WTC11 (cell line): Measurements from ENCODE around the gene HSP90AB1. TPM values are rescaled to one million over a fixed set of nuclear protein-coding genes. Genes with fewer than 3 reads are reported as not detected.

Experiments used
- ATAC-seq: fragments of 200-7000 bp; cut with Tn5 transposase; 2 replicates; pipeline ENCODE4 v1.10.0; 2021; ENCODE audit warnings: mild to moderate bottlenecking, moderate library complexity
- CTCF ChIA-PET: fragments of 300-600 bp; sonication (Branson Sonifier 250); formaldehyde crosslinking; loops from one replicate; lab custom pipeline; 2021; ENCODE audit warnings: antibody characterized with exemption; lab: Charles Lee
- POLR2A ChIA-PET: fragments of 350-600 bp; sonication (Branson Sonifier 250); formaldehyde crosslinking; loops from one replicate; lab custom pipeline; 2021; ENCODE audit warnings: antibody characterized with exemption; lab: Charles Lee
- DNase-seq: peaks from one replicate; pipeline ENCODE4 v3.0.0; 2021; ENCODE audit warnings: low spot score
- H3K27ac Mint-ChIP-seq: 2 replicates; pipeline ENCODE4 v1.8.0; 2021; ENCODE audit warnings: mixed read lengths
- H3K27me3 Mint-ChIP-seq: 2 replicates; pipeline ENCODE4 v1.8.0; 2021; ENCODE audit warnings: low read depth, mild to moderate bottlenecking, moderate library complexity, mixed read lengths
- H3K36me3 Mint-ChIP-seq: 2 replicates; pipeline ENCODE4 v1.8.0; 2021; ENCODE audit warnings: mixed read lengths
- H3K4me1 Mint-ChIP-seq: 2 replicates; pipeline ENCODE4 v1.8.0; 2022; ENCODE audit warnings: mixed read lengths
- H3K4me3 Mint-ChIP-seq: 2 replicates; pipeline ENCODE4 v1.8.0; 2021; ENCODE audit warnings: mild to moderate bottlenecking, moderate library complexity, mixed read lengths
- H3K9me3 Mint-ChIP-seq: 2 replicates; pipeline ENCODE4 v1.8.0; 2021; ENCODE audit warnings: mixed read lengths
- EMX1 ChIP-seq: fragments of 250-450 bp; sonication (Bioruptor Pico); IDR thresholded peaks from 2 replicates; pipeline ENCODE4 v1.8.0; 2021; ENCODE audit warnings: mild to moderate bottlenecking
- JAZF1 ChIP-seq: fragments of 250-450 bp; sonication (Bioruptor Pico); IDR thresholded peaks from 2 replicates; pipeline ENCODE4 v1.9.0; 2021; ENCODE audit warnings: moderate library complexity, mild to moderate bottlenecking, inconsistent platforms
- PRRX2 ChIP-seq: fragments of 250-450 bp; sonication (Bioruptor Pico); IDR thresholded peaks from 2 replicates; pipeline ENCODE4 v1.8.0; 2021; ENCODE audit warnings: mild to moderate bottlenecking
- RORB ChIP-seq: fragments of 250-450 bp; sonication (Bioruptor Pico); IDR thresholded peaks from 2 replicates; pipeline ENCODE4 v1.9.0; 2021; ENCODE audit warnings: mild to moderate bottlenecking
- SP1 ChIP-seq: sonication (generic); formaldehyde crosslinking; conservative IDR thresholded peaks from 2 replicates; pipeline ENCODE4 v1.8.1; 2022; ENCODE audit warnings: missing genetic modification reagents
- total RNA-seq: library from RNA; stranded (reverse); gene quantifications from 3 replicates; pipeline ENCODE4 v1.2.3, GENCODE V29; 2021
- TF ChIP-seq, protein P1 (sequence below): sonication (generic); formaldehyde crosslinking; conservative IDR thresholded peaks from 2 replicates; pipeline ENCODE4 v1.8.1; 2022; ENCODE audit warnings: mild to moderate bottlenecking, missing genetic modification reagents
- TF ChIP-seq, protein P2 (sequence below): sonication (generic); formaldehyde crosslinking; IDR thresholded peaks from 2 replicates; pipeline ENCODE4 v1.8.0; 2023; ENCODE audit warnings: missing genetic modification reagents, mild to moderate bottlenecking, borderline replicate concordance
- TF ChIP-seq, protein P3 (sequence below): sonication (generic); formaldehyde crosslinking; IDR thresholded peaks from 2 replicates; pipeline ENCODE4 v1.8.1; 2022; ENCODE audit warnings: low read depth, mild to moderate bottlenecking, moderate library complexity, missing genetic modification reagents, borderline replicate concordance
- TF ChIP-seq, protein P4 (sequence below): sonication (generic); formaldehyde crosslinking; IDR thresholded peaks from 2 replicates; pipeline ENCODE4 v1.8.1; 2023; ENCODE audit warnings: mild to moderate bottlenecking, missing genetic modification reagents
- TF ChIP-seq, protein P5 (sequence below): fragments of 250-450 bp; sonication (Bioruptor Pico); IDR thresholded peaks from 2 replicates; pipeline ENCODE4 v1.9.0; 2021; ENCODE audit warnings: mild to moderate bottlenecking, borderline replicate concordance
- TF ChIP-seq, protein P6 (sequence below): fragments of 250-450 bp; sonication (Bioruptor Pico); IDR thresholded peaks from 2 replicates; pipeline ENCODE4 v1.9.0; 2021; ENCODE audit warnings: mild to moderate bottlenecking

HSP90AB1 gene
- total RNA-seq, 1 experiment from 2014 or later, result 2,171 TPM

DNA sequence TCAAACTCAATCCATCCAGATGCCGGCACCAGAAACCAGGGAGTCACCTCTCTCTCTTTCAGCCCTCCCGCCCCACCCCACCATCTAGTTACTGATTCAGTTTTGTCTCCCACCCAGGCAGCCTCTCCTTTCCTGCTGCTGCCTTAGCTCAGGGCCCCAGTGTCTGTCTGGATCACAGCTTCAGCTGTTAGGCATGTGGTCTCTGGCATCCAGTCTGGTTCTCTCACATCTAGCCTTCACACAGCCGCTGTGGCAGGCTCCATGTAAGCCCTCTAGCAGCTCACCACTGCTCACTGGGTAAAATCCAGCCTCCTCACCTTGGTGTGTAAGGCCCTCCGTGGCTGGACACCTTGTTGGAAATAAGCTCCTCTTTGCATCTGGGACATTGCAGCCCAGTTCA, 44.9 kb downstream of the HSP90AB1 start:
- H3K4me3 Mint-ChIP-seq, result no peak overlapping the region
- DNase-seq, result no peak
- TF ChIP-seq EMX1 (no peak), PRRX2 (CRISPR knock-in tag) (no peak), RORB (CRISPR knock-in tag) (no peak), SP1 (no peak), JAZF1 (CRISPR knock-in tag) (no peak)
- TF ChIP-seq, protein P1, sequence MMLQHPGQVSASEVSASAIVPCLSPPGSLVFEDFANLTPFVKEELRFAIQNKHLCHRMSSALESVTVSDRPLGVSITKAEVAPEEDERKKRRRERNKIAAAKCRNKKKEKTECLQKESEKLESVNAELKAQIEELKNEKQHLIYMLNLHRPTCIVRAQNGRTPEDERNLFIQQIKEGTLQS, result no peak
- TF ChIP-seq, protein P2, sequence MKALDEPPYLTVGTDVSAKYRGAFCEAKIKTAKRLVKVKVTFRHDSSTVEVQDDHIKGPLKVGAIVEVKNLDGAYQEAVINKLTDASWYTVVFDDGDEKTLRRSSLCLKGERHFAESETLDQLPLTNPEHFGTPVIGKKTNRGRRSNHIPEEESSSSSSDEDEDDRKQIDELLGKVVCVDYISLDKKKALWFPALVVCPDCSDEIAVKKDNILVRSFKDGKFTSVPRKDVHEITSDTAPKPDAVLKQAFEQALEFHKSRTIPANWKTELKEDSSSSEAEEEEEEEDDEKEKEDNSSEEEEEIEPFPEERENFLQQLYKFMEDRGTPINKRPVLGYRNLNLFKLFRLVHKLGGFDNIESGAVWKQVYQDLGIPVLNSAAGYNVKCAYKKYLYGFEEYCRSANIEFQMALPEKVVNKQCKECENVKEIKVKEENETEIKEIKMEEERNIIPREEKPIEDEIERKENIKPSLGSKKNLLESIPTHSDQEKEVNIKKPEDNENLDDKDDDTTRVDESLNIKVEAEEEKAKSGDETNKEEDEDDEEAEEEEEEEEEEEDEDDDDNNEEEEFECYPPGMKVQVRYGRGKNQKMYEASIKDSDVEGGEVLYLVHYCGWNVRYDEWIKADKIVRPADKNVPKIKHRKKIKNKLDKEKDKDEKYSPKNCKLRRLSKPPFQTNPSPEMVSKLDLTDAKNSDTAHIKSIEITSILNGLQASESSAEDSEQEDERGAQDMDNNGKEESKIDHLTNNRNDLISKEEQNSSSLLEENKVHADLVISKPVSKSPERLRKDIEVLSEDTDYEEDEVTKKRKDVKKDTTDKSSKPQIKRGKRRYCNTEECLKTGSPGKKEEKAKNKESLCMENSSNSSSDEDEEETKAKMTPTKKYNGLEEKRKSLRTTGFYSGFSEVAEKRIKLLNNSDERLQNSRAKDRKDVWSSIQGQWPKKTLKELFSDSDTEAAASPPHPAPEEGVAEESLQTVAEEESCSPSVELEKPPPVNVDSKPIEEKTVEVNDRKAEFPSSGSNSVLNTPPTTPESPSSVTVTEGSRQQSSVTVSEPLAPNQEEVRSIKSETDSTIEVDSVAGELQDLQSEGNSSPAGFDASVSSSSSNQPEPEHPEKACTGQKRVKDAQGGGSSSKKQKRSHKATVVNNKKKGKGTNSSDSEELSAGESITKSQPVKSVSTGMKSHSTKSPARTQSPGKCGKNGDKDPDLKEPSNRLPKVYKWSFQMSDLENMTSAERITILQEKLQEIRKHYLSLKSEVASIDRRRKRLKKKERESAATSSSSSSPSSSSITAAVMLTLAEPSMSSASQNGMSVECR (CRISPR knock-in tag), result no peak
- TF ChIP-seq, protein P3, sequence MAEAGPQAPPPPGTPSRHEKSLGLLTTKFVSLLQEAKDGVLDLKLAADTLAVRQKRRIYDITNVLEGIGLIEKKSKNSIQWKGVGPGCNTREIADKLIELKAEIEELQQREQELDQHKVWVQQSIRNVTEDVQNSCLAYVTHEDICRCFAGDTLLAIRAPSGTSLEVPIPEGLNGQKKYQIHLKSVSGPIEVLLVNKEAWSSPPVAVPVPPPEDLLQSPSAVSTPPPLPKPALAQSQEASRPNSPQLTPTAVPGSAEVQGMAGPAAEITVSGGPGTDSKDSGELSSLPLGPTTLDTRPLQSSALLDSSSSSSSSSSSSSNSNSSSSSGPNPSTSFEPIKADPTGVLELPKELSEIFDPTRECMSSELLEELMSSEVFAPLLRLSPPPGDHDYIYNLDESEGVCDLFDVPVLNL (CRISPR knock-in tag), result no peak
- TF ChIP-seq, protein P4, sequence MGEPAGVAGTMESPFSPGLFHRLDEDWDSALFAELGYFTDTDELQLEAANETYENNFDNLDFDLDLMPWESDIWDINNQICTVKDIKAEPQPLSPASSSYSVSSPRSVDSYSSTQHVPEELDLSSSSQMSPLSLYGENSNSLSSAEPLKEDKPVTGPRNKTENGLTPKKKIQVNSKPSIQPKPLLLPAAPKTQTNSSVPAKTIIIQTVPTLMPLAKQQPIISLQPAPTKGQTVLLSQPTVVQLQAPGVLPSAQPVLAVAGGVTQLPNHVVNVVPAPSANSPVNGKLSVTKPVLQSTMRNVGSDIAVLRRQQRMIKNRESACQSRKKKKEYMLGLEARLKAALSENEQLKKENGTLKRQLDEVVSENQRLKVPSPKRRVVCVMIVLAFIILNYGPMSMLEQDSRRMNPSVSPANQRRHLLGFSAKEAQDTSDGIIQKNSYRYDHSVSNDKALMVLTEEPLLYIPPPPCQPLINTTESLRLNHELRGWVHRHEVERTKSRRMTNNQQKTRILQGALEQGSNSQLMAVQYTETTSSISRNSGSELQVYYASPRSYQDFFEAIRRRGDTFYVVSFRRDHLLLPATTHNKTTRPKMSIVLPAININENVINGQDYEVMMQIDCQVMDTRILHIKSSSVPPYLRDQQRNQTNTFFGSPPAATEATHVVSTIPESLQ (CRISPR knock-in tag), result no peak
- TF ChIP-seq, protein P5, sequence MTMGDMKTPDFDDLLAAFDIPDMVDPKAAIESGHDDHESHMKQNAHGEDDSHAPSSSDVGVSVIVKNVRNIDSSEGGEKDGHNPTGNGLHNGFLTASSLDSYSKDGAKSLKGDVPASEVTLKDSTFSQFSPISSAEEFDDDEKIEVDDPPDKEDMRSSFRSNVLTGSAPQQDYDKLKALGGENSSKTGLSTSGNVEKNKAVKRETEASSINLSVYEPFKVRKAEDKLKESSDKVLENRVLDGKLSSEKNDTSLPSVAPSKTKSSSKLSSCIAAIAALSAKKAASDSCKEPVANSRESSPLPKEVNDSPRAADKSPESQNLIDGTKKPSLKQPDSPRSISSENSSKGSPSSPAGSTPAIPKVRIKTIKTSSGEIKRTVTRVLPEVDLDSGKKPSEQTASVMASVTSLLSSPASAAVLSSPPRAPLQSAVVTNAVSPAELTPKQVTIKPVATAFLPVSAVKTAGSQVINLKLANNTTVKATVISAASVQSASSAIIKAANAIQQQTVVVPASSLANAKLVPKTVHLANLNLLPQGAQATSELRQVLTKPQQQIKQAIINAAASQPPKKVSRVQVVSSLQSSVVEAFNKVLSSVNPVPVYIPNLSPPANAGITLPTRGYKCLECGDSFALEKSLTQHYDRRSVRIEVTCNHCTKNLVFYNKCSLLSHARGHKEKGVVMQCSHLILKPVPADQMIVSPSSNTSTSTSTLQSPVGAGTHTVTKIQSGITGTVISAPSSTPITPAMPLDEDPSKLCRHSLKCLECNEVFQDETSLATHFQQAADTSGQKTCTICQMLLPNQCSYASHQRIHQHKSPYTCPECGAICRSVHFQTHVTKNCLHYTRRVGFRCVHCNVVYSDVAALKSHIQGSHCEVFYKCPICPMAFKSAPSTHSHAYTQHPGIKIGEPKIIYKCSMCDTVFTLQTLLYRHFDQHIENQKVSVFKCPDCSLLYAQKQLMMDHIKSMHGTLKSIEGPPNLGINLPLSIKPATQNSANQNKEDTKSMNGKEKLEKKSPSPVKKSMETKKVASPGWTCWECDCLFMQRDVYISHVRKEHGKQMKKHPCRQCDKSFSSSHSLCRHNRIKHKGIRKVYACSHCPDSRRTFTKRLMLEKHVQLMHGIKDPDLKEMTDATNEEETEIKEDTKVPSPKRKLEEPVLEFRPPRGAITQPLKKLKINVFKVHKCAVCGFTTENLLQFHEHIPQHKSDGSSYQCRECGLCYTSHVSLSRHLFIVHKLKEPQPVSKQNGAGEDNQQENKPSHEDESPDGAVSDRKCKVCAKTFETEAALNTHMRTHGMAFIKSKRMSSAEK (CRISPR knock-in tag), result no peak
- TF ChIP-seq, protein P6, sequence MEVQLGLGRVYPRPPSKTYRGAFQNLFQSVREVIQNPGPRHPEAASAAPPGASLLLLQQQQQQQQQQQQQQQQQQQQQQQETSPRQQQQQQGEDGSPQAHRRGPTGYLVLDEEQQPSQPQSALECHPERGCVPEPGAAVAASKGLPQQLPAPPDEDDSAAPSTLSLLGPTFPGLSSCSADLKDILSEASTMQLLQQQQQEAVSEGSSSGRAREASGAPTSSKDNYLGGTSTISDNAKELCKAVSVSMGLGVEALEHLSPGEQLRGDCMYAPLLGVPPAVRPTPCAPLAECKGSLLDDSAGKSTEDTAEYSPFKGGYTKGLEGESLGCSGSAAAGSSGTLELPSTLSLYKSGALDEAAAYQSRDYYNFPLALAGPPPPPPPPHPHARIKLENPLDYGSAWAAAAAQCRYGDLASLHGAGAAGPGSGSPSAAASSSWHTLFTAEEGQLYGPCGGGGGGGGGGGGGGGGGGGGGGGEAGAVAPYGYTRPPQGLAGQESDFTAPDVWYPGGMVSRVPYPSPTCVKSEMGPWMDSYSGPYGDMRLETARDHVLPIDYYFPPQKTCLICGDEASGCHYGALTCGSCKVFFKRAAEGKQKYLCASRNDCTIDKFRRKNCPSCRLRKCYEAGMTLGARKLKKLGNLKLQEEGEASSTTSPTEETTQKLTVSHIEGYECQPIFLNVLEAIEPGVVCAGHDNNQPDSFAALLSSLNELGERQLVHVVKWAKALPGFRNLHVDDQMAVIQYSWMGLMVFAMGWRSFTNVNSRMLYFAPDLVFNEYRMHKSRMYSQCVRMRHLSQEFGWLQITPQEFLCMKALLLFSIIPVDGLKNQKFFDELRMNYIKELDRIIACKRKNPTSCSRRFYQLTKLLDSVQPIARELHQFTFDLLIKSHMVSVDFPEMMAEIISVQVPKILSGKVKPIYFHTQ (CRISPR knock-in tag), result no peak
- TF ChIP-seq, all 79 proteins: peak for 0
- no peaks in the 10 kb centered on the region for H3K36me3 Mint-ChIP-seq
- POLR2A ChIA-PET, result no interaction called here
- no peak for ATAC-seq
- CTCF ChIA-PET, result interaction anchor here (0.9 to 5.2 kb wide), 5 partner anchors 13 to 55 kb away, joined by 3 to 26 read pairs (median 9); partner anchors contain the start of gene AARS2
- no peaks in the 10 kb centered on the region for H3K9me3 Mint-ChIP-seq
- peaks cover 5% of the 10 kb centered on the region for H3K4me1 Mint-ChIP-seq
- no peak overlapping the region for H3K27ac Mint-ChIP-seq
- H3K27me3 Mint-ChIP-seq, result peaks cover 48% of the 10 kb centered on the region
